IPS DF 19.7 (cell line): ENCODE measurements around the gene WDR27.
"Not testable (repeated sequence)": the region's sequence is repeated elsewhere in the genome, so short reads cannot be mapped to it uniquely, and the experiment has no call there.

Source experiments
- DNase-seq: peaks from one replicate; pipeline ENCODE4 v3.0.0-alpha.2; 2013; ENCODE audit warnings: low read depth, low spot score

Gene WDR27

DNA sequence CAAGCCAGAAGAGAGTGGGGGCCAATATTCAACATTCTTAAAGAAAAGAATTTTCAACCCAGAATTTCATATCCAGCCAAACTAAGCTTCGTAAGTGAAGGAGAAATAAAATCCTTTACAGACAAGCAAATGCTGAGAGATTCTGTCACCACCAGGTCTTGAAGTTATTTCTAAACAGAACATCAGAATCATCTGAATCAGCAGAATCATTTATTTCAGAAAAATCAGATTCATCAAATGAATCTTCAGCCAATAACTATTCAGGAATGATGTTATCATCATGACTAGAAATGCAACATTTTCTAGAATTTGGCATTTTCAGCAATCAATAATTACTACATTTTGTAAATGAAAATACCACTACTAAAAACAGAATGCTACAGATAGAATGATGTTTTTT, 100.7 kb downstream of the WDR27 start:
- not testable (repeated sequence) for DNase-seq

DNA sequence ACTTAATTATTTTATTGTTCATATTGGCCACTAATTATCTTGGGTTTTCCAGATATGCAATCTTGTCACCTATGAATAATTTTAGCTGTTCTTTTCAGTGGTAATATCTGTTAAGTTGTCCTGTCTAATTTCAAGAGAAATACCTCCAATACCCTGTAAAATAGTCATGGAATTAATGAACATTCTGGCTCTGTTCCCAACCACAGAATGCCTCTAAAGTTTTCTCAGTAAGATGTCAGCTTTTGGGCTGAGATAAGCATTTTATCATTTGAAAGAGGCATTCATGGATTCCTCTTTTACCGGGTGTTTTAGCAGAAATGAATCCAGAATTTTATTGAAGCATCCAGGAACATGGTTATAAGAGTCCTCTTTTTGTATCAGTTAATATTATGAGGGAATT, 109.3 kb downstream of the WDR27 start:
- no peak for DNase-seq

DNA sequence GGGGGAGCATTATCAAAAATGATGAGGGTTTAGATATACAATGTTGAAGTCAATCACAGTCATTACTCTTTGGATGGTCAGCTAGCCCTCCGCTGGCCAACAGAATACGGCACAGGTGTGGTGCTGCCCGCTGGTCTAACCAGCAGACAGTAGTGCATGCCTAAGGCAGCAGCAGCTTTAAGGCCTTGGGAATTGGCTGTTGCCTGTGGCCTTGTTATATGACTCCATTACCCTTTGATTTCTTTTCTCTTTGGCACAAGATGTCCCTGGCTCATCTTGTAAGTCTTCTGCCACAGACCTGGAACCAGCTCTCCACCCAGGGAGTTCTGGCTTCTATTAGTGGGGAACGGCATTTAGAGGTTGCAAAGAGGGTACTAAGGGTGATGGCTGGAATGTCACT, 110.2 kb downstream of the WDR27 start:
- no peak for DNase-seq

DNA sequence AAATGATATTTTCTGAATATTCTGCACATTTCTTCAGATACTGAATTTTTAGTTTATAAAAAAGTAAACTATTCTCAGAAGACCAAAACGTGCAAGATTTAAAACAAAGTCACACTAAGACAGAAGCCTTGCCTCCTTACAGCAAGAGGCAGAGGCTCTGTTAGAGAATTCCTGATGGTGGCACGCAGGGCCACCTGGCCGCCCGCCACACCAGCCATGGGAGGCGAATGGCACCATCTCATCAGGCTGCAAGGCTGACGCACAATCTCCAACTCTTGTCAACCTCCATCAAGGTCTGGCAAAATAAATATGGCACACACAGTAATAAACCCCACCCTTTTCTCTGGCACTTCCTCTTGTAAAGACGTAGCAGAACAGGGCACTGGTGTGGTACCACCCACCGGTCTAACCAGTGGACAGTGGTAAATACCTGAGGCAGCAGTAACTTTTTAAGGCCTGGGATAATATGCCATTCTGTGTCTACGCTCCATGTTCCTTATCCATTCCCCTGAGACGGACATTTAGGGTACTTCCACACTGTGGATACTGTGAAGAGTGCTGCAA, 111.4 kb downstream of the WDR27 start:
- DNase-seq, result no peak

DNA sequence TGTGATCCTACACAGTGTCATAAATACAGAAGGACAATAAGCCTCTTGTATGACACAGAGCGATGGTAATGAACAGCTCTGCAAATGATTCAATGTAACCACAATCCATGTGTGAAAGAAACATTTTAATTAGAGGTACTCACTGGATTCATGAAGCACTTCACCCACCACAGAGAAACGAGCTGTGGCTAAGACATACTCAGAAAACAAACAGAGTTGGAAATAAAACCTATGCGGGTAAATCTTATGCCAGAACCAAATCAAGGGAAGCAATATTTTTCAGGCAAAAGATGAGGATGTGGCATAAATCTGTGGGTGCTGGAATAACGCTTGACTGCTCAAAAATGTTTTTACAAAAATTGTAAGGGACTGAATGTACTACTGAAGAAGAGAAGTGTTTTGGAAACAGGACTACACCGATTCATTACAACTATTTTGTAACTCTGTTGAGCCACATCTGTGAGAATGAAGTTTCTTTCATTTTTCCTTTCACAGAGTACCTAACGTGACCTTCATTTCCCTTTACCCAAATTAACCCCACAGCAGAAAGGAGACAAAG, 112.1 kb downstream of the WDR27 start:
- DNase-seq, result no peak

DNA sequence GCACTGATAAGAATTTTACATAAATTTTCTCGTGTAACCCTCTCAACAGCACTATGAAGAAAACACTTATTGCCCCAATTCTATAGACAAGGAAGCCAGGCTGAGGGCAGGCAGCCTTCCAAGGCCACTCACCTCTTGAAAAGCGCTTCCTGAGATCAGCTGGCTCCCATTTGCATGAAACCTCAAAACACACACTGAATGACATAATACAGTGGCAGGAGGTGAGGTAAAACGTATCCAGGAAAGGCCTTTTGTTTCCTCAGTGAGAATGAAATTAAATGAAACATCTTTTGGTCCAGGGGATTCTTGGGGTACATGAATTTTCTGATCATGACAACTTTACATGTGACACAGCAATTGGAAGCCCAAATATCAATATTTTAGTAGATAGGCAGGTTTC, 112.5 kb downstream of the WDR27 start:
- no peak for DNase-seq

DNA sequence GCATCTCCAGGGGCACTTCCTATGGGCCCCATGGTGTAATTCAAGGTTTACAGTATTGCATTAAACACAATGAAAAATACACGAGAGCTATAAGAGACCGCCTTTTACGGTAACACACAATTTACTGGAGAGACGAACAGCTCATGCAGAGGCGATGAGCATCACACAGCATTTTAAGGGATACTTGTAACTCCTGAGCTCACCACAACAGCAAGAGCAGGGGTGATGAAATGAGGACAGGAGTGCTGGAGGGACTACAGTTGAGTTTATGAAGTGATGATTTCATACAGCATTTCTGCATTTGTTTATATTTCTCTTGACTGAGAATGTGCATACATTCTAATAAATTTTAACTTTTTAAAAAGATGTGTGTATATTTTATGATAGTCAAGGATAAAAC, 113.9 kb downstream of the WDR27 start:
- DNase-seq, result no peak

DNA sequence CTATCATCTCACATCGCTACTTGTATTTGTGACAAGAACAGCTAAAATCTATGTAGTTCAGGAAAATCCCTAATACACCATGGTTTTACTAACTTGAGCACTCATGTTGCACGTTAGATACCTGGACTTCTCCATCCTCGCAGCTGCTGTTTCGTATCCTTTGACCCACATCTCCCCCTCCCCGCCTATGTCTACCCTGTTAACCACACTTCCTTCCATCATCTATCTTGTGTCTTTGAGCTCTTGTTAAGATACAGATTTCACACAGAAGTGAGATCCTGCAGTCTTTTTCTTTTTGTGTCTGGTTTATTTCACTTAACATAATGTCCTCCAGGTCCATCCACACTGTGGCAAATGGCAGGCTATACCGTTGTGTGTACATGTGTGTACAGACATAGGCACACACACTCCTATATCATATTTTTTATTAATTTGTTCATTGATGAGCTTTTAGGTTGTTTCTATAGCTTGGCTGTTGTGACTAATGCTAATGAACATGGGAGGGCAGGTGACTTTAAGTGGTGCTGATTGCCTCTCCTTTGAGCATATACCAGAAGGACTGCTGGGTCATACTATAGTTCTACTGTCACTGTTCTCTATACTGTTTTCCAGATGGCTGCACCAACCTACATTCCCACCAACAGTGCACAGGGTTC, 117.8 kb downstream of the WDR27 start:
- no peak for DNase-seq

DNA sequence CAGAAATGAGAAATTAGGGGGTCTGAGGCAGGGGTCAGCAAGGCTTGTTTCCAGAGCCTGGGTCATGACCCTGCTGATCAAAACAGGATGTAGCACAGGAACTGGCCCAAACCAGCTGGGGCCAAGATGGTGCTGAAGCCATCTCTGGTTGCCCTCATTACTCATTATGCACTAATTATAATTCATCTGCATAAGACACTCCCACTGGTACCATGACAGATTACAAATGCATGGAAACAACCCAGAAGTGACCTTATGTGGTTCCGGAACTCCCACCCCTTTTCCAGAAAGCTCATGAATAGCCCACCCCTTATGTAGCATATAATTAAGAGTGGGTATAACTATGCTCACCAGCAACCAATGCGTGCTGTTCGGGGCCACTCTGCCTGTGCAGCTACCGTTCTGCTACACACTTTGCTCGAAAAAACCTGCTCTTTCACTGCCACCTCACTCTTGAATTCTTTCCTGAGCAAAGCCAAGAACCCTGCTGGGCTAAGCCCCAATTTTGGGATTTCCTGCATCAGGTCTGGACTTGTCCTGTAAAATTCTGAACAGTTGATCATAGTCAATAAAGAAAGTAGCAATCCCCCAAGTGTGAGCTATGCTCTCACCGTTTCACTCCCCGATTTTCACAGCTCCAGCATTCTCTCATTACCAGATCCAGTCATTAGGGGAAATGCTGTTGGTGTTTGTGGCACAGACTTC, 122.3 kb downstream of the WDR27 start:
- DNase-seq, result no peak

DNA sequence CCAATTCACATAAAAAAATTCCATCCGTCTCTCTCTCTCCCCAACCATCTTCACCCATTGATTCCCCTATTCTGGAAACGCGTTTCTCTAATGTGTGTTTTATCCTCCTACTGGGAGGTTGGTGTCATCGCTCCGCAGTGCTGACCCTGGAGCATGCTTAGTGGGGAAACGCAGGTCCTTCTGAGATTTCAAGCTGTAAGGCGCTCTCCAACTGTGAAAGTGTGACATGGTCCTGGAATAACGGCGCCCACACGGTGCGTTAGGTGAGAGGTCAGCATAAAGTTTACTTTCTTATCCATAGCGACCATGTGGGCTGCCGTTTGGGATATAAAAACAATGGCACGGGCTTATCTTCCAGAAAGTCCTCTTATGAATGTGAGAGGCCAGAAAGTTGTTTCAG, 123.9 kb downstream of the WDR27 start:
- DNase-seq, result no peak

DNA sequence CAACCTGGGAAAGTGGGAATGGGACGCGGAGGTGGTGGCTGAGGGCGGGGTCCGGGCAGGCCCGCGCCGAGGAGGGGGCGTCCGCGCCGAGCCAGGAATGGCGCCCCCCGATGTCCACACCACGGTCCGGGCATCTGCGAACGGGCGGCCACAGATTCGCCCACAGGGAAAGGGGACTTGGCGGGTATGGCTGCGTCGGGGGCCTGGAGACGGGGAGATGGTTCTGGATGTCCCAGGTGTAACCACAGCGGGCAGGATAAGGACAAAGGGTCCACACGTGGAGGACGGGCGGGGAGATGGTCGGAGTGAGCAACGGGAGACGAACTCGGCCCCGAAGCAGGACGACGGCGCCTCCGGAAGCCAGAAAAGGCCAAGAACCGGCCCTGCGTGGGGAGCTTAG, 124.6 kb downstream of the WDR27 start:
- no peak for DNase-seq

DNA sequence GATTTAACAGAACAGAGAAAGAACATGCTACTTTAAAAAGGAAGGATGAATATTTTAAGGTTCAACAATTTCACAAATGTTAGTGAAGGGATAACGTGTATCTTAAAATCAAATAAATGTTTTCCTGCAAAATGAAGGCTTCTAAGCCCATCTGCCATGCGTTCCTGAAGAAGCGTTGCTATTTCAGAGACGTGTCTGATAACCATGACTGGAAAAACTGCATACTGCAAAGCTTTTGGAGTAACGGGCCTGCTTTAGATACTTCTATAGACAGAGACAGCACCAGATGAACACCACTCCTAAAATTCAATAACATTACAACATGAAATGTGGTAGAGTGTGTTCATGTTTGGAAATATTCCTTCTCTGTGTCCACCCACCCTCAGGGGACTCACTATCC, 126.0 kb downstream of the WDR27 start:
- no peak for DNase-seq

DNA sequence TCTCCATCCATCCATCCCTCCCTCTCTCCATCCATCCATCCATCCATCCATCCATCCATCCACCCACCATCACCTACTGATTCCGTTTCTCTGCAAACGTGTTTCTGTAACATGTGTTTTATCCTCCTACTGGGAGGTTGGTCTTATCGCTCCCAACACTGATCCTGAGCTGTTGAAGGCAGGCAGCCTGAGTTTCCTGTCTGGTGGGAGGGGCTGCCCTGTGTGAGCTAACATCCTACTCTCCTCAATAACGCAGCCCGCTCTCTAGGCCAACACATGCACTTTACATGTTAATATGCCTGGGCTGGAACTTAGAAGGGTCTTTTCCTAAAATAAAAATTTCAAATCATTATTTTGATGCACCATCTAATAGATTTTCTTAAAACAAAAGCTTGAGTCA, 126.5 kb downstream of the WDR27 start:
- DNase-seq, result no peak

DNA sequence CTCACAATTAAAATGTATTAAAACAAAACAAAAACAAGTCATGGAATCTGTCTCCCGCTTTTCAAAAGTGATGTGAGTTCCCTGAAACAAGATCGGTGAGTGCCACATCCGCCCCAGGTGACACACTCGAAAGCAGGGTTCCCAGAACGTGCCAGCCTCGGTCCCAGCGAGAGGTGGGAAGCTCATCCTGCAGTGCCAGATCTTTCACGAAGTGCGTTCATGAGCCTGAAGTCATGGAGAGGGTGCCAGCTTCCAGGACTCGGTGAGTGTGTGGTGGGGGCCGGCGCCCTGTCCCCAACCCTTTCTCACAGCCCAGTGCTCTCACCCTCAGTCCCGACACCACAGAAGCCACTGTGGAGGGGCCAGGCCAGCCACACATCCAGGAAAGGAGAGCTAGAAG, 127.4 kb downstream of the WDR27 start:
- DNase-seq, result no peak

DNA sequence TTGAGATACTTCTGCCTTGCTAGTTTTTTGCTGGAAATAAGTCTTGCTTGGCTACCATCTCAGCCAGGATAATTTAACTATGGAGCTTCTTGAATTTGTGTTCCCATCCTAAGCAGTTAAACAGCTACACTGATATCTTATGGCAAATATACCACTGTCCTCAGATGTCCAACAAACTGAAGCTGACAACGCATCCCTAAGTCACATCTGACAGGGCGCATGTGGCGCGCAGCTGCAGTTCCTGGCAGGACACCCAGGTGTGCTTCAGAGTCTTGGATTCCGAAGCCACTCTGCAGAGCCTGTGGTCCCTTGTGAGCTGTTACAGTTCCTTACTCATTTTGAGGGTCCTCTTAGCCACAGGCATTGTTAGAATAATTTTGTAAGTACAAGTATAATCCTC, 127.9 kb downstream of the WDR27 start:
- no peak for DNase-seq

DNA sequence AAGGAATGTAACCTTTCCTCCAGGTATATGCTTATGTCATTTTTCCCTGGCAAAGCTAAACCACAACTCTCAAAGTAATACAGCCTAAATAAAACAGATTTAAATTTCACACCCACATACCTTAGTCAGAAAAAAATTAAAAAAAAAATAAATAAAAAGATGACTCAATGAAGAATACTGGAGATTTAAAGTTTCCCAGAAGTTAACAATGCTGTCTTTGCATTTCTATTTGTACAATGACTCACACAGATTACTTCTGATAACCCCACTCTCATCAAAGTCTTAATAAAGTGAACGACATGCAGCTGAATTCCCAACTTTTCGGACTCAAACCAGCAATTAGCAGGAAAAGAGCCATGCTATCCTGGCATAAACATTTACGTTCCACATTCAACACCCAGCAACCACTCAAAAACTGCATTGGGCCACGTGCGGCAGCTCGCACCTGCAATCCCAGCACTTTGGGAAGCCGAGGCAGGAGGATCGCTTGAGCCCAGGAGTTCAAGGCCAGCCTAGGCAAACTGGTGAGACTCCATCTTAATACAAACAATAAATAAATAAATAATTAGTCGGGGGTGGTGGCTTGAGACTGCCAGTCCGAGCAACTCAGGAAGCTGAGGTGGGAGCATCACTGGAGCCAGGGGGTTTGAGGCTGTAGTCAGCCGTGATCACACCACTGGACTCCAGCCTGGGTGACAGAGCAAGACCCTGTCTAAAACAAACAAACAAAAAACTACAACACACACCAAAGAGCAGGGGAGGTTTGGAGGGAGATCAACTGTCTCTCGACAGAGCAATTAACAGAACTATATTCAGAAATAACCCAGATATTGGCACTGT, 130.5 kb downstream of the WDR27 start:
- DNase-seq, result no peak

DNA sequence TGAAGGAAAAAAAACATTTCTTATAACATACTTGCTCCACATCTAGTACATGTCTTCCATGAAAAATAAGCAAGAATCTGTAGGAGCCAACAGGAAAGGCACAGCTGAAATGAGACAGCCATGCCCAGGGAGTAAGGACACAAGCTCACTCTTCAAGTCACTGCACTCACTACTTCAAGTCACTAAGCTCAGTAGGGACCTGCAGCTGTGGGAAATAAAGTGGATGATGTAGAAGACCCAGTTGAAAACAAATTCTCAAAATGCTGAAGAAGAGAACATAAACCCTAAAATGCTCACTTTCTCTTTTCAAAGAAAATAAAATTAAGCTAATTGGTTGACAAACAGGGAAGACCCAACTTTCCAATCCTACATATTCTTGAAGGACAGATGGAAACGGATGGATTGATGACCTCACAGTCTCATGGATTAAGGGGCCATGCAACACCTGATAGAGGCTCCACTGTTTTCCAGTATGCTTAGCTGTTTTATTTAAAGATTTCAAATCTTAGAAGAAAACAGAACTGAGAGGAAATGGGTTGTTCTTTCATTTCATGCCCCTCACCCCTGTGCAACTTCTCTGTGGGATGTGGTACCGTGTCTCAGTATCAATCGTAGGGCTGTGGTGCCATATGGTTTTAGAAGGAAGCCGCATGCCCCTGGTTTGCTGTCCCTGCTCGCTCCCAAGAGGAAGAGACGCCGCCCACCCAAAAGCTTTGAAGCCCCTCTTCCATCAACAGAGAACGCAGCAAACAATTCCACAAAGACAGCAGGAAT, 133.3 kb downstream of the WDR27 start:
- no peak for DNase-seq

DNA sequence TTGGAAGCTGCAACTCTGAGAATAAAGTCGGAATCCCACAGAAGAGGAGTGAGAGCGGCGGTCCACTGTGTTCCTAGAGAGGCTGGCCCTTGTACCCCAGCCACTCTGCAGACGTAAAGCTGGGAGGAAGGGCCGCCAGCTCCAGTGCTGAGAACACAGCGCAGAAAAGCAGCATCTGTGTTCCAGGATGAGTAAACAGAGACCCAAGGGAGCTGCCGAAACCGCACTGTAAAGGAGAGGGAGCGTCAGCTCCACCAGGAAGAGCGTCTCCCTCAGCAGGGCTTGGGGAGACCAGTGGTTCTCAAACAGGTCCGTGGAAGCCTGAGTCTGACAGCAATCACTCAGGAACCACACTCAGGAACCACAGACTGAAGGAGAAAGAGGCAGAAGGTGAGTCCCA, 134.0 kb downstream of the WDR27 start:
- no peak for DNase-seq

DNA sequence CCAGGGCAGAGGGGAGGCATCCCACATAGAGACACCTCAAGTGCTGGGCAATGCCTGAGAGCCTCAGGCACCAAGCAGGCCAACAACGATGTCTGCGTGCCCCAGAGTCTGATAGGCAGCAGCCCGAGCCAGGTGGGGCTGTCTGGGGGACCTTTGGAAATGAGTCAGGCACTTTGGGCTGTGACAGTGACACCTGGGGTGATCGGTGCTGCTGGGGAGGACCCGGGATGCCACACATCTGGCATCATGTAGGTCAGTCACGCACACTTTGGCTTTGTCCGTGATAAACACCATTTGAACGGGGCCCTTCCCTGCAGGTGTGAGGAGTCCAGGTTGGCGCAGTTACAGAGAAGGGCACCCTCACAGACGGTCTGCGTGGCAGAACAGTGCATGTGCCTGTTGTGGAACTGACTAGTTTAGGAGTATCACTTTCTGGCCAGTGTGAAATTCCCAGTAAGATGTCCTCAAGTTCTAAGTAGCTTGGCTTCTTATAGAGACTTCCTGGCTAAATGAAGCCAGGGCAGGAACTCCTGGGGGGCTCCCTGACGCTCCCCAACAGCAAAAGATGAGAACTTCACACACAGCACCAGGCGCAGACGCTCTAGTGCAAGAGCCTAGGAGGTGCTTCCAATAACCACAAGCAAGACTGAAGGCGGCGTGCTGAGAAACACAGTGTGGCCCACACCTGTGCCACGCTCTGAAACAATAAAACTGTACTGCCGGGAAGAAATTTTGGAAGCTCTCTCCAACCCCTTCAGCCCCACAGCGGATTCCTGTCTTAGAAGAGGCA, 134.7 kb downstream of the WDR27 start:
- no peak for DNase-seq

DNA sequence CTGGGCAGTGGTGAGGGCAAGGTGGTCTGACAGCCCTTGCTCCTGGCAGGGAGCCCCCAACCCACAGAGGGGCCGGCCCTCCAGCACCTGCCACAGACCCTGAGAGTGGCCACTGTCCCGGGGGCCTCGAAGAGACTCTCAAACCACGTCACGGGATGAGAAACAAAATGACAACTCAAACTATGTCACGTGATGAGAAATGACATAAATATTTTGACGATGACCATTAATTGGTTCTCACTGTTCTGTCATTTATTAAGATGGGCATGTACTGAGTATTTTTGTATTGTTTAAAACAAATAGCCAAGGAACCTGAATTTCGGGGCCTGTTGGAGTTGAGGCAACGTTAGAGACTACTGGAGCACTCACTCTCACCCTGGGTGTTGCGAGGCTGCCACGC, 135.5 kb downstream of the WDR27 start:
- no peak for DNase-seq
